GM19324 (cell line): ENCODE data around the gene RGS19.

Experiments used
- ATAC-seq: cut with Tn5 transposase; IDR thresholded peaks from one replicate; pipeline ENCODE4 v1.9.1; 2021; ENCODE audit warnings: mild to moderate bottlenecking, moderate library complexity; ENCODE audit not compliant: unreplicated experiment, low FRiP score

The RGS19 gene

DNA sequence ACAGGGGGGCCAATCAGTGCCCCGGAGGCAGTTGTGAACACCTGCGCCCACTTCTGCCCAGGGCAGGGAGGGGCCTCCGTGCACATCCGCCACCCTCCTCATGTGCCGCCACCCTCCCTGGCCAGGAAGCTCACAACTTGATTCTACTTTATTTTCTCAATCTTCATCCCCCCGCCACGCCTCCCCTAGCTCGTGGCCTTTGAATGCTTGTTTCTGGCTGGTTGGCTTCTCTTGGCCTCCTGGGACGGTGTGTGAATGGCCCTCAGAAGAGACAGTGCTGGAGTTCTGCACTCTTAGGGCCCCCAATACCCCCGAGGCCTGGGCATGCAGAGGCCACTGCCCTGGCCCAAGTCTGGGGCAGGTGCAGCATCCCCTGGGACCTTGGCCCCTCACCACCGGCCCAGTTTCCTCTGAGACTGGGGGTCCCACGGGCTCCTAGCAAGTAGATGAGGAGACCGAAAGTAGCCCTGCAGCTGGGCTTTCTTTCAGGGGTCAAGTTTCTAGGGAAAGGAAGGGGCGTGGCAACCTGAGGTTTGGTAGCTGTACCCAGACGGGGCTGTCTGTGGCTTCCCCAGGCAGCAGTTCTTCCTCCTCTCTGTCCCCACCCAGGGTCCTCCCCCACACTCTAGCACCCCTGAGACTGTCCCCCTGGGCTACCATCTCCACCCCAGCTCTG is 1.3 kb downstream of the RGS19 start:
- no peak for ATAC-seq

DNA sequence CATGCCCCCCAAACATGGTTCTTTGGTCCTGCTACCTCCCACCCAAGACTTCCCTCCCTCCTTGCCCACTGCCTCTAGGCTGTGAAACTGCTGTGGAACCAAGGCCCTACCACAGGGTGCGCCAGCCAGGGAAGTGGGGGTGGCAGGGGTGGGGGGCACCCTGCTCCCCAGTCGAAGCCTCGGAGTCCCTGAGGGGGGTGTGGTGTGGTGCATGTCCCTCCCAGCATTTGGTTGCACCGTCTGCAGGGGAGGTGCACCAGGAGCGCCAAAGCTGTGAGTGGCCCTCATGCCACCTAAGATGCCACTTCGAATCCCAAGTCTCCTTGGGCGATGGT is 1.8 kb downstream of the RGS19 start:
- ATAC-seq = no peak

DNA sequence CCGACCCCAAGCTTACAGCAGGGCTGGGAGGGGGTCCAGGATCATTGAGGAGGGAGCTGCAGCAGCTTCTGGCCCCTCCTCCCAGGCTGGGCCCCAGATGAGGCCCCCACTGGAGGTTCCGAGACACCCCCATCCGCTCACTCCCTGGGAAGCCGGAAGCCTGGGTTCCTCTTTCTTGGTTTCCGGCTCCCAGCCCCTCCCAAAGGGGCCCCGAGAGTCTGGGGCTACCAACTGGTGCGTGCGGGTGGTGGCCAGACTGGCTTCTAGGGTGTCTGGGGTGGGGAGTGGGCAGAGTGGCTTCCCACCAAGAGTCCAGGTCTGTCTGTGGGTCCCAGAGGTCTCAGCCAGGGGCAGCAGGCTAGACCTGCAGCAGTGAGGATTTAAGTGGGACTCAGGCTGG is 2.2 kb downstream of the RGS19 start:
- no peak for ATAC-seq

DNA sequence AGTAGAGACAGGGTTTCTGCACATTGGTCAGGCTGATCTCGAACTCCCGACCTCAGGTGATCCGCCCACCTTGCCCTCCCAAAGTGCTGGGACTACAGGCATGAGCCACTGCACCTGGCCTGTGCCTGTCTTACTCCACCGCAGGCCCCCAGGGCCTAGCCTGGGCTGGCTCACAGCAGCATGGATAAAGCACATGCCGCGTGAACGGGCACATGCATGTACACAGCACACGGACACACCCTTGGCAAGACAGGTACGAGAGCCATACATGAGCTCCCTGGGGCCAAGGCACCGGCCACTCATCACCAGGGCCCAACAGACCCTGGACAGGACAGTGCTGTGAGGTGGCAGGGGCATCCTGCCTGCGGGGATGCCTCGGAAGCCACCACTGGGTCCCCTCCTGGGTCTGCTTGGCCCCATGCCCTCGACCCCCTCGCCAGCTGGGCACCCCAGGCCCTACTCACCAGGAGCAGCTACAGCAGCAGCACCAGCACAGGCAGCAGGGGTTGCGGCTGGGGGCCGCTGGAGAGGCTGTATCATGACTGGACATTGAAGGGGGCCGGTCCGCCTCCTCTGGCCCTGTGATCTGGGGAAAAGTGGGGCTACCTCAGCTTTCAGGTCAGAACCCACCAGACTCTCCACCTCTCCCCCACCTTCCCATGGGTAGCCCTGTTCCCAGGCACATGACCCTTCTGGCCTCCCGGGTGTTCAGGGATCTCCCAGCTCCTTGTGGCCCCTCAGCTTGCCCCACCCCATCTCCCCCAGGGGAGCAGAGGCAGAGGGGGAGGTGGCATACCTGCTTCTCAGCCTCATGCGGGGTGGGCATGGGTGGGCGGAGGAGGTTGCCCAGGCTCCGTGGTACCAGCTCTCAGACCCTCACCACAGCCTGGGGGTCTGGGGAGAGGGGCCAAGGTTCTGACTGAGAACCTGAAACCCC is 3.0 kb downstream of the RGS19 start:
- no peak for ATAC-seq

DNA sequence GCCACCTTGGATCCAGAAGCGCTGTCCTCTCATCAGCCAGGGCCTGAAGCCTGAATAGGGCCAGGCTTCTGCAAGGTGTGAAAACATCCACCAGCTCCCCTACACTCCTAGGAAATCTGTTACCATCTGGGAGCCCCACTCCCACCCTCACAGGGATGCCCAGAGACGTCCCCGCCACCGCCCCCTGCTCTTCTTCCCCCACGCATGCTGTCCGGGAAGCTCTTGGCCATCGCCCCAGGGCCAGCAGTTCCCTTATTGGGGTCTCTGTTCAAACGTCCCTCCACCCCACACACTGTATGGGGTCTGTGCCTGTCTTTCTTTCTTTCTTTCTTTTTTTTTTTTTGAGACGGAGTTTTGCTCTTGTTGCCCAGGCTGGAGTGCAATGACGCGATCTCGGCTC is 3.8 kb downstream of the RGS19 start:
- ATAC-seq = no peak

DNA sequence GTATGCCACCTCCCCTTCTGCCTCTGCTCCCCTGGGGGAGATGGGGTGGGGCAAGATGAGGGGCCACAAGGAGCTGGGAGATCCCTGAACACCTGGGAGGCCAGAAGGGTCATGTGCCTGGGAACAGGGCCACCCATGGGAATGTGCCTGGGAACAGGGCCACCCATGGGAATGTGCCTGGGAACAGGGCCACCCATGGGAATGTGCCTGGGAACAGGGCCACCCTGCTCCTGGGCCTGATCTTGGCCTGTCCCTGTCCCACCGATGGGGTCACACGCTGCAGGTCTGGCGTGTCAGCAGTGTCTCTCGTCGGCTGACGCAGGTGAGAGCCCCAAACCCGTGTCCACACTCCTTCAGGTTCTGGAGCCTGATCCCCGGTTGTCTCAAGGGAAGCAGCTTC is 4.4 kb downstream of the RGS19 start:
- ATAC-seq = no peak

DNA sequence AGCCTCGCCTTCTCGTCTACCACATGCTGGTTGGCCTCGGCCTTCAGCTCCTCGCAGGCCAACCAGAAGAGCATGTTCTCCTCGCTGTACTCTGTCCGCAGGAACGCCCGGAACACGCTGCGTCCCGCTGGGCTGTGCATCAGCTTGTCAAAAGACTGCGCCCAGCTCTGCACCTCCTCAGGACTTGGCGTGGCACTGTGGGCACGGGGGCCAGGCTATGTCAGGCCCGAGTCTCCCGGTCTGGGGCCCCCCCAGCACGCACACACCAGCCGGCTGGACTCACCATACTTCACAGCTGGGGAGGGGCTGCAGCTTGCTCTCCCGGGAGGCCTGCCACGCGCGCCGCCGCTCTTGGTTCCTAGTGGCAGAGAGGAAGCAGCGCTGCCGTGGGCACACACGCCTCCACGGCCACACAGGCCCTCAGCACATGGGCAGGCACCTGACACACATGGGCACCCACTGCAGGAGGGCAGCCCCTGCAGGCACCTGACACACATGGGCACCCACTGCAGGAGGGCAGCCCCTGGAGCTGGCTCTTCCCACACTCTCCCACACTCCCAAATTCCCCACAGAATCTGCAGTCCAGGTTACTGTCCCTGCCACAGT is 5.0 kb downstream of the RGS19 start:
- no peak for ATAC-seq

DNA sequence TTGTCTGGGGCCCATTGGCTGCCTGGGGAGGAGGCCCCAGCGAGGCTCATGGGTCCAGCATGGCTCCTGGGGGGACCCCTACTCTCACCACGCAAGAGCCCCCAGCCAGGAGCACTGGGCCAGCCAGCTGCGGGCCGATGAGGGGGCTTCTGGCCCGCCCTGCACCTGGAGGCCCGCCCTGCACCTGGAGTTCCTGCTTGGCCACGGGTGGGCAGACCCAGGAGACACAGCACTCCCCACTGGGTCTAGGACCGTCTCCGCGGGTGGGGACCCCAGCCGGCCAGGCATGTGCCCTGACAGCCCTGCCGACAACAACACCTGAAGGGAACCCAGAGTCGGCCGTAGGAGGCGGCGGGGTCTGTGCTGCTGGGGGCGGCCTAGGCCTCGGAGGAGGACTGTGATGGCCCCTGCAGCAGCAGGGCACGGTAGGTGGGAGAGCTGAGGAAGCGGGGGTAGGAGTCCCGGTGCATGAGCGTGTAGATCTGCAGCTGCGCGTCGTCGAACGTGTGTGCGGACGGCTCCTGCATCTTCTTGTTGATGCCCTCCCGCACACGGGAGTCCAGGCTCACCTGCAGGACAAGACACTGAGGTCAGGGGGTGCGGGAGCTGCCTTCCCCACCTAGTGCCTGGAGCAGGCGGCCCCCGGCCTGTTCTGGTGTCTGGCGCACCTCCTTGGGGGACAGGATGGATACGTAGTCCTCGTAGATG is 5.7 kb downstream of the RGS19 start:
- ATAC-seq = no peak

DNA sequence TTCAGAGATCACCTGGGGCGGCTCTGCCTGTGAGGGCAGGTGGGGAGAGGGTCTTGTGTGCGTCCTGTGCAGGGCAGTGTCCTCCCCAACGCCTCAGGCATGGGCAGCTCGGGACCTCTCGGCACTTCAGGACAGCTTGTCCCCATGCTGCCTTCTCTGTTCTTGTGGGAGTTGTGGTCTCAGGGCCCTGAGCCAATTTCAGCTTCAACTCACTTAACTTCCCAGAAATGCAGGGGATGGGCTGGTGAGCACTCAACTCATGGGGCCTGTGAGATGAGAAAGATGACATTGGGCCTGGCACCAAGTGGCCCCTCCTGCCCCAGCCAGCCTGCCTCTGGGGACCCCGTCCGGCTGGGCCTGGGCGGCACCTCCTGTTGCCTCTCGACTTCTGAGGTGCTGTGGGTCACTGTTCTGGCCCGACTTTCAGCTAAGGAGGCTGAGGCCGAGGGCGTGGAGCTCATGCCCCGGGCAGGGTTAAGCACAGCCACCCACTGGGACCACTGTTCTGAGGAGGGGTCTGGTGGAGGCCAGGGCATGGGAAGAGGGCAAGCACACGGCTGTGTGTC is 6.7 kb downstream of the RGS19 start:
- ATAC-seq = no peak

DNA sequence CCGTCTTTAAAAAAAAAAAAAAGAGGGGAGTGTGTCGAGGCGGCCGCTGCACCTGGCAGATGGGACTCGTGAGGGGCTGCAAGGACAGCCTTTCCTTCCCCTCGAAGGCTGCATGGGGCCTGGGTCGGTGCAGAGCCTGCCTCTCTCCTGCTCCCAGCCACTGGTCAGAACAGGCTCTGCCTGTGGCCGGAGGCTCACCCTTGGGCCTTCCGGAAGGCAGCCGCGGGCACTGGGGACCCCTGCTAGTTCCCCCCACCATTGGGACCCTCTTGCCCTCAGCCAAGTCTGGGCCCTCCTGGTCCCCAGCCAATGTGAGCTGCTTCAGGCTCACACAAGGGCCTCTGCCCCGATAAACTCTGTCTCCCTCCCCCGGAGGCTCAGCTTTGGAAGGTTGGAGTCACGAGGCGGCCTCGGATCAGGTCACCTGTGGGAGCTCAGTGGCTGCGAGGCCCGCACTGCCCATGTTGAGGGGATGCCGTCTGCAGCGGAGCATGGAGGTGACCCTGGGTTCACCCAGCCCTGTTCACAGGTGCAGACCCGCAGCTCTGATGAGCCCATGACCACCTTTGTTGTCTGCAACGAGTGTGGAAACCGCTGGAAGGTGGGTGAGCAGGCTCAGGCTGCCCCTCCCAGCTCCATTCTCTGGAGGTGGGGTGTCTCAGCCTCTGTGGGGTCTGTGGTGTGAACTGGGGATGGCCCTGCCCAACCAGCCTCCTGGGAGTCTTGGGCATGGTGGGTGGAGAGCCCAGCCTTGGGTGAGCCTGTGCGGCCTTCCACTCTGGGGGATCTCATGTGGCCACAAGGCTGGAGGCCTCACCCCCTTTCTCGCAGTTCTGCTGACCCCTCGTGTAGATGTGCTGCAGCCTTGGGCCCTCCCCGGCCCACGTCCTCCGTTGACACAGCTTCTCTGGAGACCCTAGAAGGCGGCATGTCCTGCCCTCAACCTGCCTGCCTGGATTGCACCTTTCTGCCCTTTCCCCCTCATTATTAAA is 7.7 kb downstream of the RGS19 start:
- no peak for ATAC-seq

DNA sequence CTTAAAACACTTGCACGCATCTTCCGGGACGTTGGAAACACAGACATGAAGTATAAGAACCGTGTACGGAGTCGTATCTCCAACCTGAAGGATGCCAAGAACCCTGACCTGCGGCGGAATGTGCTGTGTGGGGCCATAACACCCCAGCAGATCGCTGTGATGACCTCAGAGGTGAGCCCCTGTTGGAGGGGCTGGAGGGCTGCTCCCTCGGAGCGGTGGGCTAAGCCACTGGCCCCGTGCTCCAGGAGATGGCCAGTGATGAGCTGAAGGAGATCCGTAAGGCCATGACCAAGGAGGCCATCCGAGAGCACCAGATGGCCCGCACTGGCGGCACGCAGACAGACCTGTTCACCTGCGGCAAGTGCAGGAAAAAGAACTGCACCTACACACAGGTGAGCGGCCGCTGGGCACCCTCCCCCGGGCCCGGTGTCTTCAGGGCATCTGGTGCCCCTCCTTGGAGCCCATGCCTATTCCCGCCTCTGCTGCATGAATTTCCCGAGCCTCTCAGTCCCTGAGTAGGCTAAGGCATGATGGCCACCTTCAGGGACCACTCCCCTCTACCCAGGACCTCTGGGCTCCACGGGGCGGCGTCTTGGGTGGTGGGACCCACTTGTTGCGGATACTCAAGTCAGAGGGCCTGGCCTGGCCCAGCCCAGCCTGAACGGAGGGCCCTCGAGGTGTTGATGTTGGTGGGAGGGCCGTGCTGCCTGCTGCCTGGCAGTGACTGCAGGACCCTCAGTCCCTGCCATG is 8.9 kb downstream of the RGS19 start:
- ATAC-seq = no peak

DNA sequence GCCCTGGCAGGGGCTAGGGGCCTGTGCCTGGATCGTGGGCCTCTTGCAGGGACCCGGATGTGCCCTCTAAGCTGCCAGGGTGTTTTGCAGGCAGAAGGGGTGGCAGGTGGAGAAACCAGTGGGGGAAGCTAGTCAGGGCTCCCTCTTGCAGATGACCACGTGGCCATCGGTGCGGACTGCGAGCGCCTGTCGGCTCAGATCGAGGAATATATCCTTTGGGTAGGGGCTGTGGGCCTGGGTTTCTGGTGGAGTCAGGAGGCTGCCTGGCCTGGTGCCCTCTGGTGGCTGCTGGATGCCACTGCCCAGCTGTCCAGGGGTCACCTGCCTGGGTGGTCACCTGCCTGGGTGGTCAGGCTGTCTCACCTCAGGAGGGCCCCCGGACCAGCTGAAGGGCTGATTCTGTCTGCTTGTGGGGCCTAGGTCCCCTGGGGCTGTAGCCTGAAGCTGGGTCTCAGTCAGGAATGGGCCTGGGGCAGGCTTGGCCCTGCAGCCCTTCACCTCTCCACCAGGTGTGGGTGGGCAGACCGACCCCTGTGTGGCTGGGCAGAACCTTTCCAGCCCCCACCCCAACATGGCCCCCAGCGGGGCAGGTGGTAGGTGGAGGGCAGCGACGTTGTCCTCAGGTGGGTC is 9.6 kb downstream of the RGS19 start:
- no peak for ATAC-seq

DNA sequence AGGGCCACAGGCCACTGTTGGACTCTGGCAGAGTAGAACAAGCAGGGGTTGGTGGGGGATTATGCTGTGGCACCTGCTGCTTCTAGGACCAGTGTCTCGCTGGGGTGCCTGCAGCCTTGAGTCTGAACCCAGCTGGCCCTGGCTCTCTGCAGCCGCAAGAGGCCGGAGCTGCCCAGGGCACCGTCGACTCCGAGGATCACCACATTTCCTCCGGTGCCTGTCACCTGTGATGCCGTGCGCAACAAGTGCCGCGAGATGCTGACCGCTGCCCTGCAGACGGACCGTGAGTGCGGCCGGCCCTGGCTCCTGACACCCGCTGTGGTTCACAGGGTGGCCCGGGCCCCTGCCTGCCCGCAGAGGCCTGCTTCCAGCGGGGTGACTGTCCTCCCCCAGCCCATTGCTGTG is 10.1 kb downstream of the RGS19 start:
- ATAC-seq = no peak

DNA sequence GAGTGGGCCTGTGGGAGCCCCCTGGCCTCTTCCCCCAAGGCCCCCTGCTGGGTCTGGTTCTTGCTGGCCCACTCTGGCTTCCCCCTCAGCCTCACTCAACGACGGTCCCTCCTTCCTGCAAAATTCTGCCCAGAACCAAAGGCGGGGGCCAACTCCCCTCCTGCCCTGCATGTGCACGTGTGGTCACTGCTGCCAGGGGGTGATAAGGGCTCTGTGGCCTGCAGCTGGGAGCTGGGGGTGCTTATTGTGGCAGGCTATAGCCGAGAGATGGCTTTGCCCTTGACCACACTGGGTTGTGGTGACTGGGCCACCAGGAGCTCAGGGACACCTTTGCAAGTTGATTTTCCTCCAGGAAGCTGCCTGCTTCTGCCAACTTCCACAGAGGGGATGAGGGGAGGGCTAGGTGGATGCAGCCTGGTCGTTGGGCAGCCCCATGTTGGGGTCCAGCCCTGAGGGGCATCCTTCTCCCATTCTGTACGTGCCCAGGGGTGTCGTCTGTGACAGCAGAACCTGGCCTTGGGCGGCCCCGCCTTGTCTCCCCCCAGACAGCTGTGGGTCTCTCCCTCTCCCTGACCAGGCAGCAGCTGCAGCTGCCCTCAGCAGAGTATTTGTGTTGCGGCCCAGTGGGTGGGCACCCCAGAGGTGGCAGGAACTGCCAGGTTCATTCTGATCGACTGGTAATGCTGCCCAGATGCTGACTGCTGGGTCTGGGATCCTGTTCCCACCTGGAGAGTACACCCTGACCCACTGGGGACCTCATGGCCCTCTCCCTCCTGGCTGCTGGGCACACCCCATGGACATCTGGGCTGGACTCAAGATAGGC is 10.7 kb downstream of the RGS19 start:
- no peak for ATAC-seq

DNA sequence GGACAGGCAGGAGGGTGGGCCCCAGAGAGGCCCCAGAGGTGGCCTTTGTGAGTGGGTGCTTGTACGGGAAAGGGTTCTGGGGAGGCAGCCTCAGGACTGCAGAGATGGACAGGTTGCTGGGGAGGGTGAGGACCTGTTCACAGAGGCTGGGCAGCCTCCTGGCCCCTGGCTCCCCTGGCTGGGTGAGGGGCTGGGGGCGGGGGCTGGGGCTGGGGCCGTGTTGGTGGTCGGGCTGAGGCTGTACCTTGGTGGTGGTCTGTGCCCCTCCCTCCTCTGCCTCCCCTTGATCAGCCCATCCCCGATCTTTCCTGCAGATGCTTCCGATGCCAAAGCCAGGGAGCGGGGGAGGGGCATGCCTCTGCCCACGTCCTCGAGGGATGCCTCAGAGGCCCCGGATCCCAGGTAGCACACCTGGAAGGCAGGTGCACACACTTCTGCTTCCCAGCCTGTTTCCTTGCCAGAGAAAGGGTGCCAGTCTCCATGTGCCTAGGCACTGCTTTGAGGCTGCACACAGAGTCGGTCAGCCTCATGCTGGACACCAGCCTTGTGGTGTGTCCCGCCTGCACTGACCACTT is 11.5 kb downstream of the RGS19 start:
- ATAC-seq = no peak

DNA sequence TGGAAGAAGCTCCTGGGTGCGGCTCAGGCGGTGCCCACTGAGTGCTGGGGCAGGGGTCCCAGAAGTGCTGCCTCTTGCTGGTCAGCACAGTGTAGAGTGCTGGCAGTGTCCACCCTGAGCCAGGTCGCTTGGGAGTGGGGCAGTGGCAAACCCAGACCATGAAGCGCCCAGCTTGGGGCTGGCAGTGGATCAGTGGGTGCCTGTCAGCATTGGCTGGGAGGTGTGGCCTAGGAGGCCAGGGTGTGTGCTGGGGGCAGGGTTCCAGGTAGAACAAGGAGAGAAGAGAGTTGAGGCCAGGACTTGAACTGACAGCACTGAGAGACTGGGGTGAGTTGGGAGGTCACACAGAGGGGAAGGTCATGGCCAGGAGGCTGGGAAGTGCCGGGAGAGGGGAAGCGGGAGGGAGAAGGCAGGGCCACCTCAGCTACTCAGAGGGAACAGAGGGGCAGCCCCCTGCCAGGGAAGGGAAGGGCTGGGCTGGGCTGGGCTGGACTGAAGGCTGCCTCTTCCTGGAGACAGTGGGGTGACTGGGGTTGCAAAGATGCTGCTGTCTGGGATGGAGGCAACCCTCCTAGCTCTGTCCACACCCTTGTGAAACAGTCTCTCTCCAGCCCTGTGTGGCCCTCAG is 12.2 kb downstream of the RGS19 start:
- ATAC-seq = no peak

DNA sequence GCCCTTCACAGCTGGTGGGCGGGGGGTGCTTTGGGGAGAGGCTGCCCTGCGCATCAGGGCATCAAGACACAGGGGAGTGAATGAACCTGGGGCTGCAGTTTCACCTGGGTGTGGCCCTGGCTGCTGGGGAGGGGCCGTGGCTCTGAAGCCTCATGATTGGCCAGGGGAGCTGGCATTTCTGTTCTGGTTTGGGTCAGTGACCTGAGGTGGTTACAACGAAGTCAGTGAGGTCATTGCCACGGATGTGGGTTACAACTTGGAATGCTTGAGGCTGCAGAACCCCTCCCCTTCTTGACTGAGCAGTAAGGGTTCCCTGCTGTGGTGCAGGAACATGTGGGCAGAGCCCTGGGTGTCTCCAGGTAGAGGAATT is 13.4 kb downstream of the RGS19 start:
- ATAC-seq = no peak
